GM18951 (cell line): ENCODE measurements around the gene IL1F10.

Experiments used
- POLR2A ChIP-seq: IDR thresholded peaks from 4 replicates; pipeline ENCODE4 v1.6.1; 2011; ENCODE audit warnings: mild to moderate bottlenecking; ENCODE audit not compliant: insufficient read length, insufficient read depth; ENCODE audit errors: extremely low read depth
- in situ Hi-C: fragments of 300-500 bp; cut with MboI; formaldehyde crosslinking; loops from one replicate; pipeline ENCODE4 v1.12.0; 2022; ENCODE audit warnings: low sequenced_read_pairs, mixed read lengths, inconsistent platforms; ENCODE audit not compliant: unreplicated experiment

The IL1F10 gene

DNA sequence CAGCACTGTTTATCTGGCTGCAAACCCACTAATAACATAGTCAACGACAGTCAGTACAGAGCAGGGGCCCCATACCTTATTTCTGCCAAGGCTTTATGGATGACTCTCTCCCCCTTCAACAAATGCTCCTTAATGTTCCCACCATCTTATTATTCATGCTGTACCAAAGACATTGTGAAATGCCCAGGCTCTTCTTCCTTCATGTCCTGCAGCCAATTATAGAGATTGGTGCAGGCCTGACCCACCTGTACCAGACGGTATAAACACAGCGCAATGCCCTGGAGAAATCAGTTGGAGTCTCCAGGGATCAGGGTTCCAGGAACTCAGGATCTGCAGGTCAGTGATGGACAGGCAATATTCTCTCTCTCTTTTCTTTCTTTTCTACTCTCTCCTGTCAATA is at the start of gene IL1F10:
Gene IL1F10, plus strand, starts transcription at position 290 of the 400 bp plus-strand sequence. CDS start 4,769 bp downstream, outside the sequence.
- in situ Hi-C loops, result no loop called here
- no peak for TF ChIP-seq POLR2A

GRCh38 chr2:113018509-113018908 is 49.3 kb upstream of the IL1F10 start:
- no peak for TF ChIP-seq POLR2A
- in situ Hi-C loops, result no loop called here

DNA sequence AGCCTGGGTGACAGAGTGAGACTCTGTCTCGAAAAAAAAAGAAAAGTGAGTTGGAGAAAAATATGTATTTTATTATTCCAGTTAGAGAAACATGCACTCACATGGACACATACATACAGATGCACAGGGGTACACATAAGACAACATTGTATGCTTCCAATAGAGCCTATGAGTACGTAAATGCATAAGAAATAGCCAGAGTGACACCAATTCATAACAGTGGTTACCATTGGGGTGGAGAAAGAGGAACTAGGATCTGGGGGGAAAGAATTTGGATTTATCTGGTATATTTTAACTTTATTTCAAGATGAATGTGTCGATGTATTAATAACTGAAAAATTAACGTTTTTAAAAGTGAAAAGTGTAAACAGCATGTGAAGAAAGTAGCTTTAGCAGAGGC is 46.5 kb upstream of the IL1F10 start:
- no peak for TF ChIP-seq POLR2A
- in situ Hi-C loops, result no loop called here

DNA sequence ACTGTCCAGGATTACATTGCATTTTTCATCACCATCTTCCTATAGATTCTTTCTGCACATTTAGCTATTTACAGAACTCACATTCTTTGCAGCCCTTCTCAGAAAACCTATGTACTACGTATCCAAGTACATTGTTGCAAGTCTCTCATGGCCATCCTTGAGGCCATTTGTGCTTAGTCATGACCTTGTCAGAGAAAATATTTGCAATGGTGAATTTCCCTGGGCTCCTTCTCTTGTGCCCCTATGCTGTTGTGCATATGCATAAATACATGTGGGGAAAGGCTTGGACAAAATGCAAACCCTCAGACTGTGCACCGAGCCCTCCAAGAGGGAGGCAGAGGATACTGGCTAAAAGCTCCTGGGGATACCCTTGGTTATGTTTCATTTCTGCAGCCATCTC is 43.0 kb upstream of the IL1F10 start:
- TF ChIP-seq POLR2A, result no peak
- in situ Hi-C loops, result no loop called here

DNA sequence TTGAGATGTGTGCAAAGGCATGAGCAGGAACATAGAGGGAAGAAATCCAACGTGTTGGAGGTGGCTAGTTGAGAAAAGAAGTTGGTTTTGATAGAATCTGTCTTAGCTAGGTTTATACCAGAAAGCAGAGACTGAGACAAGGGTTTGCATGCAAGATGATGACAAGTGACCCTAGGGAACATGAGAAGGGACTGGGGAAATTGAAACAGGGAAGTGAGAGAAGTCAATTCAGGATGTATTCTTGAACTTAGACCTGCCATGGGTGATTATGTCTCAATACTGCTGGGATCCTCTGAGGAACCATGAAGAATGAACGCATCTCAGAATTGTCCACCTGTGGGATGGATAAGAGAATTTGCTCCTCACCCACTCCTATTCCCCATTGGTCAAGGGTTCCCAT is 42.0 kb upstream of the IL1F10 start:
- TF ChIP-seq POLR2A, result no peak
- in situ Hi-C loops, result no loop called here

DNA sequence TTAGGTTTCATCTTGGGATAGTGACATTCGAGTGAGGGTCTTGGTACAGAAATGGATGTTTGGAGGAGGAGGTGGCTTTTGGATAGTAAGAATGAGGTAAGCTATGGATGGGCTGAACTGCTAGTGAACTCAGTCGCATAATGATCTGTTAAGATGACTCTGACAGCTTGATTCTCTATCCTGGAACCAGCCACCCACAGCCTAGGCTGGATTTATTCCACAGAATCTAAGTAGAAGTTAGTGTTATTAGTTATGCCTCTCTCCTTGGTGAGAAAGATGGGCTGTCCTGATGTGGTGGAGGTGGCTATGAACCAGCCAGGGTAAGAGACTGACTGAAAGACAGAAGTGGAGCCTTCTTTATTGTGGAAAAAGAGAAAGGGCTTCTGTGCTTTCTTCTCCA is 40.1 kb upstream of the IL1F10 start:
- no peak for TF ChIP-seq POLR2A
- in situ Hi-C loops, result no loop called here

GRCh38 chr2:113028112-113028511 is 39.7 kb upstream of the IL1F10 start:
- in situ Hi-C loops, result no loop called here
- no peak for TF ChIP-seq POLR2A

DNA sequence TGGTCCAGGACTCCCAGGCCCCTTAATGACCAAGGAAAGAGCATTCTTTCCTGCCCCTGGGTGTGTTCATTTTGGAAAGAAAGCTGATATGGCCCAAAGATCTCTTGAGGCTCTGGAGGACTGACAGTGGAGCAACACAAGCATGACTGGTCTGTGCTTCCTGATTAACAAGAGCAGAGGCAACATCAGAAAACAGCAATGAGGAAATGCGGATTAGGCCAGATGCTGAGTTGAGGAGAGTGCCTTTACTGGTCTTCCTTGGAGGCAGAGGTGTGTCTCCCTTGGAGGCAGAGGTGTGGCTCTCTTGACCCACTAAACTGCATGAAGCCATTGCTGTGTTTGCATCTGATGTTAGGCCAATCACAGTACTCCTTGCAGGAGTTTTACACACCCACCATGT is 35.0 kb upstream of the IL1F10 start:
- in situ Hi-C loops, result no loop called here

GRCh38 chr2:113034016-113034415 is 33.8 kb upstream of the IL1F10 start:
- in situ Hi-C loops, result no loop called here
- no peak for TF ChIP-seq POLR2A

More for the DNA sequence above, 35.0 kb upstream of the IL1F10 start:
- TF ChIP-seq POLR2A, result no peak

- TF ChIP-seq POLR2A, result no peak
- in situ Hi-C loops, result no loop called here
Observed at GRCh38 chr2:113036763-113037162, 31.0 kb upstream of the IL1F10 start.

- no peak for TF ChIP-seq POLR2A
- in situ Hi-C loops, result no loop called here
Observed at GRCh38 chr2:113038291-113038690, 29.5 kb upstream of the IL1F10 start.

GRCh38 chr2:113039158-113039557 is 28.6 kb upstream of the IL1F10 start:
- in situ Hi-C loops, result no loop called here
- no peak for TF ChIP-seq POLR2A

DNA sequence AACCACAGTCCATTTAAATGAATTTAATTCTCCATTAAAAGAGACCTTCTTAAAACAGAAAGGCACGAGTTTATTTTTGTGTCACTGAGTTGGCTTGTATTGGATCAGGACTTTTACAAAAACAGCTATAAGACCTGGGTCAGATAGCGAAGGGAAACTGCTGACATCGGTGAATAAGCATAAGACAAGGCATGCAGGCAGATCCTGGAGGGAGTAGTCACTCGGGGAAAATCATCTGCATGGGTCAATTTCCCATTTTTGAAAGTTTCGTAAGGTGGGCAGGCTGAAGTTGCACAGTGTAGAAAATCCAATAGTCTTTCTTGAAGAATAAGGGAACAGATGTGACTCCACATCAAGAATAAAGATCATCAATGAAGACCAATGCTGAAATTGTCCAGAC is 28.1 kb upstream of the IL1F10 start:
- in situ Hi-C loops, result no loop called here
- TF ChIP-seq POLR2A, result no peak

GRCh38 chr2:113041871-113042270 is 25.9 kb upstream of the IL1F10 start:
- no peak for TF ChIP-seq POLR2A
- in situ Hi-C loops, result no loop called here

- in situ Hi-C loops, result no loop called here
- TF ChIP-seq POLR2A, result no peak
Observed at GRCh38 chr2:113046465-113046864, 21.3 kb upstream of the IL1F10 start.
